HL-60 (cell line): ENCODE measurements around the gene GTF2IRD1.

Experiments used
- CTCF ChIP-seq: IDR thresholded peaks from one replicate; pipeline ENCODE4 v1.5.1; 2011; ENCODE audit warnings: low read length, control low read depth, inconsistent platforms; ENCODE audit not compliant: insufficient read depth
- GABPA ChIP-seq: IDR thresholded peaks from 2 replicates; pipeline ENCODE4 v1.6.1; 2012; ENCODE audit warnings: low read depth

- no peak for TF ChIP-seq CTCF
- TF ChIP-seq GABPA, result no peak
These were observed 52.6 kb downstream of the GTF2IRD1 start for GRCh38 chr7:74506325-74506724.
